PC-9 (cell line): ENCODE data around the gene CDYL2. TPM values are rescaled to one million over a fixed set of nuclear protein-coding genes. Genes with fewer than 3 reads are reported as not detected.

Experiments used
- BruUV-seq: library from RNA; stranded (reverse); fragments of 400-500 nt; replicated peaks from 2 replicates; lab custom pipeline; 2021; lab: Mats Ljungman, UMichigan
- CTCF ChIA-PET: fragments of 300-600 bp; sonication (Branson Sonifier 250); formaldehyde crosslinking; loops from one replicate; lab custom pipeline; 2022; ENCODE audit warnings: antibody characterized with exemption; lab: Charles Lee
- POLR2A ChIA-PET: fragments of 300-600 bp; sonication (Branson Sonifier 250); formaldehyde crosslinking; loops from one replicate; lab custom pipeline; 2022; ENCODE audit warnings: antibody characterized with exemption; ENCODE audit not compliant: unreplicated experiment; lab: Charles Lee
- DNase-seq, 2 experiments: peaks; one replicate each; pipeline versions ENCODE4 v3.0.0 to v3.0.0-alpha.2; 2015 to 2022; ENCODE audit warnings: mixed read lengths in 1 of 2
- H2AFZ ChIP-seq: fragments of 200-600 bp; sonication (generic); 2 replicates; pipeline ENCODE4 v1.8.1; 2017; ENCODE audit warnings: antibody characterized with exemption
- H3F3A ChIP-seq: fragments of 200-600 bp; sonication (generic); 2 replicates; pipeline ENCODE4 v1.8.1; 2017; ENCODE audit warnings: antibody characterized with exemption, mild to moderate bottlenecking, low read depth; ENCODE audit not compliant: insufficient read depth
- H3K27ac ChIP-seq: fragments of 200-600 bp; sonication (generic); 2 replicates; pipeline ENCODE4 v1.6.1; 2016; ENCODE audit warnings: mixed run types
- H3K27me3 ChIP-seq: fragments of 200-600 bp; sonication (generic); 2 replicates; pipeline ENCODE4 v1.6.1; 2016; ENCODE audit warnings: low read depth, mixed run types; ENCODE audit not compliant: insufficient read depth
- H3K36me3 ChIP-seq: fragments of 200-600 bp; sonication (generic); 2 replicates; pipeline ENCODE4 v1.6.1; 2016; ENCODE audit warnings: low read depth, mixed run types
- H3K4me1 ChIP-seq: fragments of 200-600 bp; sonication (generic); replicated peaks from 2 replicates; pipeline ENCODE4 v1.6.1; 2016; ENCODE audit warnings: mixed run types; ENCODE audit not compliant: insufficient read depth
- H3K4me2 ChIP-seq: fragments of 200-600 bp; sonication (generic); 2 replicates; pipeline ENCODE4 v1.6.1; 2017; ENCODE audit warnings: mixed run types
- H3K4me3 ChIP-seq: fragments of 200-600 bp; sonication (generic); 2 replicates; pipeline ENCODE4 v1.6.1; 2016; ENCODE audit warnings: mixed run types
- H3K79me2 ChIP-seq: fragments of 200-600 bp; sonication (generic); 2 replicates; pipeline ENCODE4 v1.6.1; 2017; ENCODE audit warnings: low read depth, mixed run types
- H3K9me2 ChIP-seq: fragments of 200-600 bp; sonication (generic); 2 replicates; pipeline ENCODE4 v1.8.1; 2017; ENCODE audit warnings: mild to moderate bottlenecking; ENCODE audit not compliant: insufficient read depth
- H3K9me3 ChIP-seq: fragments of 200-600 bp; sonication (generic); 2 replicates; pipeline ENCODE4 v1.8.1; 2016; ENCODE audit warnings: low read depth; ENCODE audit not compliant: insufficient read depth
- H4K20me1 ChIP-seq: fragments of 200-600 bp; sonication (generic); 2 replicates; pipeline ENCODE4 v1.8.1; 2017; ENCODE audit not compliant: insufficient read depth
- EZH2 ChIP-seq: fragments of 200-600 bp; sonication (generic); IDR thresholded peaks from 2 replicates; pipeline ENCODE4 v1.8.0; 2017; ENCODE audit warnings: antibody characterized with exemption, low read depth
- intact Hi-C: fragments of 100-400 bp; cut with micrococcal nuclease; formaldehyde crosslinking; loops from one replicate; pipeline ENCODE4 v1.10.0; 2022; ENCODE audit not compliant: unreplicated experiment
- total RNA-seq: library from RNA; stranded (reverse); gene quantifications from 2 replicates; pipeline ENCODE4 v1.2.3, GENCODE V29; 2021
- TF ChIP-seq, protein P1 (sequence below): fragments of 200-600 bp; sonication (generic); conservative IDR thresholded peaks from 2 replicates; pipeline ENCODE4 v1.6.1; 2017; ENCODE audit warnings: mixed run types, antibody characterized with exemption, mild to moderate bottlenecking, moderate library complexity

CDYL2 gene
- total RNA-seq, 1 experiment from 2014 or later, result 3.3 TPM

DNA sequence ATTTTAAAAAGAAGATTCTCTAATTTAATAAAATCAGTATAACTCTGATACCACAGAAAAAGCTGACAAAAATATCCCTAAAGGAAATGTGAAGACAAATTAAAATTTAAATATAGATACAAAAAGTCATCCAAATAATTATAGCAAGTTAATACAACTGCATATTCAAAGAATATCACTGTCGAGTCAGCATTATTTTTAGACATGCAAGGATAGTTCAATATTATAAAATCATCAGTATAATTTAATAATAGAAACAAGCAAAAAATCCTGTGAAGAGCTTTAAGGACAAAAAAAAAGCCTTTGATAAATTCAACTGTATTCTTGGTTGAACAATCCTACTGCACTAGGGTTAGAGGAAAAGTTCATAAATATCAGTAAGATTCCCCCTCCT is 21.0 kb upstream of the CDYL2 start:
- H3K4me3 ChIP-seq, result no peak overlapping the region
- BruUV-seq, result no TSS peak
- no peaks in the 10 kb centered on the region for H3K9me3 ChIP-seq
- no peaks in the 10 kb centered on the region for H3K9me2 ChIP-seq
- no peak overlapping the region for H2AFZ ChIP-seq
- no peak overlapping the region for H3K4me2 ChIP-seq
- no peak overlapping the region for H3K27ac ChIP-seq
- H3K4me1 ChIP-seq, result no peaks in the 10 kb centered on the region
- H3K36me3 ChIP-seq, result no peaks in the 10 kb centered on the region
- no peak for TF ChIP-seq EZH2
- TF ChIP-seq, protein P1, sequence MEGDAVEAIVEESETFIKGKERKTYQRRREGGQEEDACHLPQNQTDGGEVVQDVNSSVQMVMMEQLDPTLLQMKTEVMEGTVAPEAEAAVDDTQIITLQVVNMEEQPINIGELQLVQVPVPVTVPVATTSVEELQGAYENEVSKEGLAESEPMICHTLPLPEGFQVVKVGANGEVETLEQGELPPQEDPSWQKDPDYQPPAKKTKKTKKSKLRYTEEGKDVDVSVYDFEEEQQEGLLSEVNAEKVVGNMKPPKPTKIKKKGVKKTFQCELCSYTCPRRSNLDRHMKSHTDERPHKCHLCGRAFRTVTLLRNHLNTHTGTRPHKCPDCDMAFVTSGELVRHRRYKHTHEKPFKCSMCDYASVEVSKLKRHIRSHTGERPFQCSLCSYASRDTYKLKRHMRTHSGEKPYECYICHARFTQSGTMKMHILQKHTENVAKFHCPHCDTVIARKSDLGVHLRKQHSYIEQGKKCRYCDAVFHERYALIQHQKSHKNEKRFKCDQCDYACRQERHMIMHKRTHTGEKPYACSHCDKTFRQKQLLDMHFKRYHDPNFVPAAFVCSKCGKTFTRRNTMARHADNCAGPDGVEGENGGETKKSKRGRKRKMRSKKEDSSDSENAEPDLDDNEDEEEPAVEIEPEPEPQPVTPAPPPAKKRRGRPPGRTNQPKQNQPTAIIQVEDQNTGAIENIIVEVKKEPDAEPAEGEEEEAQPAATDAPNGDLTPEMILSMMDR, result no peak
- H4K20me1 ChIP-seq, result no peaks in the 10 kb centered on the region
- no peaks in the 10 kb centered on the region for H3F3A ChIP-seq
- no peaks in the 10 kb centered on the region for H3K79me2 ChIP-seq
- intact Hi-C loops, result loop anchor here (10.0 kb wide), 1 partner anchor 301 kb away; no protein-coding TSS in a partner anchor
- peaks cover 14% of the 10 kb centered on the region for H3K27me3 ChIP-seq
- no peak for DNase-seq
- CTCF ChIA-PET, result no interaction called here
- POLR2A ChIA-PET, result no interaction called here

DNA sequence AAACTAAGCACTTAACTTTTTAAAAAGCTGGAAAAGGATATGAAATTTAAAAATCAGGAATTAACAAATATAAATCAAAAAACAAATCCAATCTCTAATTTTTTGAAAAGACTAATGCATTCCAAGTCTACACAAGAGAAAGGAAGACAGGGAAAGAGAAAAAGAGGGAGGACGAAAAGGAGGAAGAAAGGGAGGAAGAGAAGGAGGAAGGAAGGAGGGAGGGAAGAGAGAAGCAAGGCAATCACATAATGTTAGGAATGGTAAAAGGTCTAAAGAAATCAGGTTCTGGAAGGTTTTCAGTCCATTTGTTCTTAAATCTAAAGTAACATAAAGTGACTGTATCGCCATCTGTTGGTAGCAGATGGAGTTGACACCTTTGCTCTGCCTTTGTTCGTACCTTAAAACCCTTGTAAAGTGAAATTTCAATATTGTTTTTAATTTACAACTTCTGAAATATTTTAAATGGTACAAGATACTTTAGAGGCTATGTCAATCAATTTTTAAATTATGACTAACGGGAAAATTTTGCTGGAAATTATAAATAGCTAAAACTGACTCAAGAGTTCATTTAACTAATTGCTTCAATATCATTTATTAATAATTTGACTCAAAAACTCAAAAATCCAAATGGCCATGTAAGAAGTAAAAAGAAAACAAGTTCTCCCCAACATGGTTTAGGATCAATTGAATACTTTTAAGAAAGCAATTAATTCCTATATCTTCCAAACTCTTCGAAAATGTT is 20.4 kb upstream of the CDYL2 start:
- no peaks in the 10 kb centered on the region for H3K9me2 ChIP-seq
- no peak overlapping the region for H3K4me3 ChIP-seq
- no peak overlapping the region for H3K4me2 ChIP-seq
- ChIA-PET POLR2A (no interaction called here), CTCF (no interaction called here)
- BruUV-seq, result no TSS peak
- TF ChIP-seq, protein P1, result peak; percentile 75
- no peak for TF ChIP-seq EZH2
- peaks cover 14% of the 10 kb centered on the region for H3K27me3 ChIP-seq
- H3K27ac ChIP-seq, result no peak overlapping the region
- no peak overlapping the region for H2AFZ ChIP-seq
- H3F3A ChIP-seq, result no peaks in the 10 kb centered on the region
- H4K20me1 ChIP-seq, result no peaks in the 10 kb centered on the region
- intact Hi-C loops, result loop anchor here (10.0 kb wide), 1 partner anchor 300 kb away; no protein-coding TSS in a partner anchor
- DNase-seq, result no peak
- no peaks in the 10 kb centered on the region for H3K36me3 ChIP-seq
- H3K9me3 ChIP-seq, result no peaks in the 10 kb centered on the region
- no peaks in the 10 kb centered on the region for H3K79me2 ChIP-seq
- H3K4me1 ChIP-seq, result no peaks in the 10 kb centered on the region

DNA sequence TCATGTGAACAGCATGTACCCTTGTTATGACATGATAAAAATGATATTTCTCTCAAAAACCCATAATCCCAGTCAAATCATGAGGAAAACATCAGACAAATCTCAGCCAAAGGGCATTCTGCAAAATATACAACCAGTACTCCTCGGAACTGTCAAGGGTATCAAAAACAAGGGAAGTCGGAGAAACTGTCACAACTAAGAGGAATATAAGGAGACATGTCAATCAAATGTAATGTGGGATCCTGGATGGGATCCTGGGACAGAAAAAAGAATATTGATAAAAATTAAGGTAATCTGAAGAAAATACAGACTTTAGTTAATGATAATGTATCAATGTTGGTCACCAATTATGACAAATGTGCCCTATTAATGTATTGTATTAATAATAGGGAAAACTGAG is 15.6 kb upstream of the CDYL2 start:
- BruUV-seq, result no TSS peak
- no peak overlapping the region for H3K4me3 ChIP-seq
- no peak overlapping the region for H3K4me2 ChIP-seq
- no peak for DNase-seq
- no peaks in the 10 kb centered on the region for H3K9me2 ChIP-seq
- no peaks in the 10 kb centered on the region for H4K20me1 ChIP-seq
- no peaks in the 10 kb centered on the region for H3K9me3 ChIP-seq
- H3K4me1 ChIP-seq, result no peaks in the 10 kb centered on the region
- no peak overlapping the region for H2AFZ ChIP-seq
- intact Hi-C loops, result loop anchor here (10.0 kb wide), 1 partner anchor 295 kb away; no protein-coding TSS in a partner anchor
- H3F3A ChIP-seq, result no peaks in the 10 kb centered on the region
- no peaks in the 10 kb centered on the region for H3K36me3 ChIP-seq
- POLR2A ChIA-PET, result no interaction called here
- H3K79me2 ChIP-seq, result no peaks in the 10 kb centered on the region
- TF ChIP-seq, protein P1, result no peak
- 0 out of 2 replicates have a peak, but pooled peaks have one; percentile 54 for TF ChIP-seq EZH2
- H3K27me3 ChIP-seq, result peaks cover 13% of the 10 kb centered on the region; the same call in 1 of the 2 replicates
- H3K27ac ChIP-seq, result no peak overlapping the region
- CTCF ChIA-PET, result no interaction called here
